H1 (cell line): ENCODE data around the gene SARNP. TPM values are rescaled to one million over a fixed set of nuclear protein-coding genes. Genes with fewer than 3 reads are reported as not detected.
A peak's percentile ranks its signal among the peaks of the same experiment; 100 is the strongest.

Experiments
- CTCF ChIA-PET: fragments of 300-600 bp; sonication (Branson Sonifier 250); formaldehyde crosslinking; loops from one replicate; lab custom pipeline; 2021; ENCODE audit not compliant: partially characterized antibody; lab: Charles Lee
- POLR2A ChIA-PET: fragments of 300-600 bp; sonication (Branson Sonifier 250); formaldehyde crosslinking; loops from one replicate; lab custom pipeline; 2021; ENCODE audit warnings: inconsistent platforms; ENCODE audit not compliant: partially characterized antibody; lab: Charles Lee
- DNase-seq, 2 experiments: peaks; one replicate each; pipeline versions ENCODE4 v3.0.0 to v3.0.0-alpha.2; 2010 to 2022; ENCODE audit warnings: low spot score in 2 of 2, low read depth in 1 of 2, mixed read lengths in 1 of 2
- FAIRE-seq: peaks from 2 replicates; lab custom pipeline; 2011; peaks lifted over from hg19 to GRCh38; lab: Jason Lieb, UNC
- H2AFZ ChIP-seq: 2 replicates; pipeline ENCODE4 v1.8.1; 2012; ENCODE audit warnings: low read length, inconsistent platforms
- H2AK5ac ChIP-seq: 2 replicates; pipeline ENCODE4 v1.6.1; 2013; ENCODE audit warnings: low read depth, low read length
- H2BK120ac ChIP-seq: replicated peaks from 2 replicates; pipeline ENCODE3; 2013; ENCODE audit warnings: low read depth, low read length, inconsistent platforms
- H2BK12ac ChIP-seq: 2 replicates; pipeline ENCODE4 v1.6.1; 2013; ENCODE audit warnings: low read depth, low read length
- H2BK15ac ChIP-seq: 2 replicates; pipeline ENCODE4 v1.6.1; 2013; ENCODE audit warnings: low read length
- H2BK20ac ChIP-seq: 2 replicates; pipeline ENCODE4 v1.6.1; 2013; ENCODE audit warnings: low read length
- H2BK5ac ChIP-seq: 2 replicates; pipeline ENCODE4 v1.6.1; 2013; ENCODE audit warnings: low read depth, low read length
- H3K14ac ChIP-seq: 2 replicates; pipeline ENCODE4 v1.6.1; 2013; ENCODE audit warnings: inconsistent platforms; ENCODE audit not compliant: insufficient read length
- H3K18ac ChIP-seq: 2 replicates; pipeline ENCODE4 v1.6.1; 2013; ENCODE audit warnings: low read length; ENCODE audit errors: extremely low read depth
- H3K23ac ChIP-seq: 2 replicates; pipeline ENCODE4 v1.6.1; 2013; ENCODE audit warnings: inconsistent platforms; ENCODE audit not compliant: insufficient read length
- H3K23me2 ChIP-seq: 2 replicates; pipeline ENCODE4 v1.6.1; 2013; ENCODE audit warnings: low read depth, low read length
- H3K27ac ChIP-seq: 2 replicates; pipeline ENCODE4 v1.6.1; 2011; ENCODE audit warnings: low read depth, low read length, inconsistent platforms
- H3K27me3 ChIP-seq, 4 experiments: replicated peaks in 1 of 4; 1 replicate in 1 of 4; 2 replicates in 3 of 4; pipeline versions ENCODE4 v1.6.1 to v1.8.1; 2011 to 2013; ENCODE audit warnings: low read length in 3 of 4, mild to moderate bottlenecking in 3 of 4, inconsistent platforms in 2 of 4, mixed read lengths in 2 of 4, moderate library complexity in 1 of 4; ENCODE audit not compliant: control insufficient read depth in 3 of 4, insufficient read depth in 3 of 4; ENCODE audit errors: extremely low read depth in 1 of 4
- H3K36me3 ChIP-seq, 4 experiments: 2 replicates each; pipeline versions ENCODE4 v1.6.1 to v1.8.1; 2011 to 2013; ENCODE audit warnings: mild to moderate bottlenecking in 4 of 4, low read length in 3 of 4, moderate library complexity in 2 of 4, control low read depth in 1 of 4, inconsistent platforms in 1 of 4; ENCODE audit not compliant: insufficient read depth in 4 of 4, control insufficient read depth in 2 of 4
- H3K4ac ChIP-seq: replicated peaks from 2 replicates; pipeline ENCODE3; 2013; ENCODE audit warnings: low read length, low read depth, mixed read lengths, inconsistent platforms; ENCODE audit not compliant: insufficient read length
- H3K4me1 ChIP-seq, 4 experiments: replicated peaks in 1 of 4; 1 replicate in 1 of 4; 2 replicates in 3 of 4; pipeline versions ENCODE4 v1.6.1 to v1.8.1; 2011 to 2013; ENCODE audit warnings: low read length in 3 of 4, inconsistent platforms in 2 of 4, mixed read lengths in 1 of 4; ENCODE audit not compliant: insufficient read depth in 4 of 4, control insufficient read depth in 3 of 4
- H3K4me2 ChIP-seq, 2 experiments: 2 replicates each; pipeline versions ENCODE4 v1.6.1 to v1.8.1; 2011 to 2013; ENCODE audit warnings: low read depth in 2 of 2, low read length in 2 of 2, control low read depth in 1 of 2, inconsistent platforms in 1 of 2, mild to moderate bottlenecking in 1 of 2; ENCODE audit not compliant: insufficient read depth in 1 of 2
- H3K4me3 ChIP-seq, 4 experiments: fragments of 200-600, 300-600 bp in 1 of 4; sonication (generic), shearing (Covaris generic), sonication (Bioruptor Twin) in 1 of 4; 2 replicates each; pipeline versions ENCODE4 v1.5.1 to v1.8.1; 2011 to 2016; ENCODE audit warnings: low read length in 4 of 4, low read depth in 3 of 4, control low read depth in 2 of 4, inconsistent platforms in 2 of 4, mild to moderate bottlenecking in 2 of 4, mixed read lengths in 1 of 4, moderate library complexity in 1 of 4; ENCODE audit not compliant: insufficient read depth in 2 of 4; ENCODE audit errors: extremely low read depth in 1 of 4
- H3K56ac ChIP-seq: replicated peaks from 2 replicates; pipeline ENCODE3; 2013; ENCODE audit warnings: low read depth, mild to moderate bottlenecking, mixed read lengths, low read length, inconsistent platforms; ENCODE audit not compliant: insufficient read length
- H3K79me1 ChIP-seq: 2 replicates; pipeline ENCODE4 v1.6.1; 2013; ENCODE audit warnings: low read depth, low read length, control low read depth
- H3K79me2 ChIP-seq, 2 experiments: 2 replicates each; pipeline versions ENCODE4 v1.6.1 to v1.8.1; 2012 to 2013; ENCODE audit warnings: low read length in 2 of 2, mild to moderate bottlenecking in 2 of 2, inconsistent platforms in 1 of 2; ENCODE audit not compliant: insufficient read depth in 2 of 2, control insufficient read depth in 1 of 2
- H3K9ac ChIP-seq, 4 experiments: replicated peaks in 1 of 4; 1 replicate in 1 of 4; 2 replicates in 3 of 4; pipeline versions ENCODE4 v1.6.1 to v1.8.1; 2011 to 2013; ENCODE audit warnings: low read depth in 3 of 4, low read length in 3 of 4, control low read depth in 2 of 4, mild to moderate bottlenecking in 2 of 4, moderate library complexity in 2 of 4, inconsistent platforms in 1 of 4; ENCODE audit errors: extremely low read depth in 1 of 4
- H3K9me3 ChIP-seq, 2 experiments: 2 replicates each; pipeline versions ENCODE4 v1.6.1 to v1.8.1; 2012 to 2013; ENCODE audit warnings: mild to moderate bottlenecking in 2 of 2, moderate library complexity in 2 of 2, control low read depth in 1 of 2, inconsistent platforms in 1 of 2, low read depth in 1 of 2, low read length in 1 of 2, mixed read lengths in 1 of 2; ENCODE audit not compliant: insufficient read depth in 2 of 2
- H4K20me1 ChIP-seq, 2 experiments: replicated peaks in 1 of 2; 2 replicates each; pipeline versions ENCODE3 to v1.8.1; 2011 to 2013; ENCODE audit warnings: inconsistent platforms in 2 of 2, low read length in 2 of 2, mild to moderate bottlenecking in 1 of 2; ENCODE audit not compliant: insufficient read depth in 2 of 2, control insufficient read depth in 1 of 2
- H4K5ac ChIP-seq: 2 replicates; pipeline ENCODE4 v1.6.1; 2013; ENCODE audit warnings: low read length, low read depth, mixed read lengths, inconsistent platforms; ENCODE audit not compliant: insufficient read length
- H4K8ac ChIP-seq: 2 replicates; pipeline ENCODE4 v1.8.0; 2013; ENCODE audit warnings: mild to moderate bottlenecking, moderate library complexity, low read length, inconsistent platforms; ENCODE audit not compliant: insufficient read depth; ENCODE audit errors: extremely low read depth
- H4K91ac ChIP-seq: replicated peaks from 2 replicates; pipeline ENCODE3; 2013; ENCODE audit warnings: low read length, mixed read lengths, inconsistent platforms; ENCODE audit not compliant: insufficient read length
- ASH2L ChIP-seq: fragments of 200-600, 300-600 bp; sonication (generic); IDR thresholded peaks from one replicate; pipeline ENCODE4 v1.7.1; 2017; ENCODE audit warnings: low read length
- JUND ChIP-seq: IDR thresholded peaks from 2 replicates; pipeline ENCODE4 v1.6.1; 2011; ENCODE audit warnings: mild to moderate bottlenecking, improper control_type of control experiment, low read length
- RFX5 ChIP-seq: IDR thresholded peaks from 2 replicates; pipeline ENCODE4 v1.6.1; 2011; ENCODE audit warnings: low read depth, low read length, improper control_type of control experiment, borderline replicate concordance
- SP4 ChIP-seq: IDR thresholded peaks from 2 replicates; pipeline ENCODE4 v1.6.1; 2012; ENCODE audit warnings: low read length, inconsistent platforms
- TAF7 ChIP-seq: optimal IDR thresholded peaks from 2 replicates; pipeline ENCODE3; 2011; ENCODE audit warnings: low read depth, mild to moderate bottlenecking, inconsistent platforms, low read length, moderate library complexity, borderline replicate concordance
- USF2 ChIP-seq: IDR thresholded peaks from 2 replicates; pipeline ENCODE4 v1.6.1; 2011; ENCODE audit warnings: low read length, improper control_type of control experiment
- WGBS, 2 experiments: shearing (Covaris generic) in 1 of 2; methylation state at CpG; one replicate each; pipeline versions ENCODE4 v1.1.6 to v1.1.7; 2013 to 2015; ENCODE audit warnings: low lambda C conversion rate in 2 of 2, mixed read lengths in 2 of 2, inconsistent platforms in 1 of 2, low coverage in 1 of 2, missing lambda C conversion rate in 1 of 2; ENCODE audit not compliant: insufficient replicate concordance in 2 of 2, insufficient coverage in 1 of 2, insufficient read length in 1 of 2; ENCODE audit errors: extremely low coverage in 1 of 2, missing lambda C conversion rate in 1 of 2; 5-methylcytosine and 5-hydroxymethylcytosine counted together
- polyA plus RNA-seq, 7 experiments: library from polyadenylated mRNA; depleted of rRNA in 3 of 7; stranded (reverse) in 5 of 7; unstranded in 2 of 7; fragments of >200 nt in 5 of 7; fragments of 200-250 nt in 2 of 7; gene quantifications; 1 replicate in 5 of 7; 2 replicates in 1 of 7; 4 replicates in 1 of 7; pipeline versions ENCODE4 v1.2.1 to v1.2.3, GENCODE V29; 2011 to 2013; ENCODE audit warnings: missing spikeins in 2 of 7, mixed read lengths in 2 of 7
- total RNA-seq: library from RNA; stranded (reverse); fragmentation: NEBNext Ultra II Directional; extraction: Animal tissue kit (Norgen Biotek cat#: 25700); gene quantifications from 2 replicates; pipeline ENCODE4 v1.2.1, GENCODE V29; 2021

Gene SARNP
- total and polyA plus RNA-seq, 2 of the 8 experiments (the other 6 are each of a cell fraction or from before 2014, with no cell fraction given): 114 to 226 TPM

- Histone ChIP-seq H4K8ac (no peak overlapping the region), H3K36me3 (no peaks in the 10 kb centered on the region), H2BK15ac (0 out of 2 replicates have a peak overlapping the region, but pooled peaks have one; percentile 29), H2BK120ac (no peak overlapping the region), H3K27me3 (no peaks in the 10 kb centered on the region), H3K23ac (no peak overlapping the region), H3K79me2 (no peaks in the 10 kb centered on the region), H3K4me2 (no peak overlapping the region), H3K9me3 (no peaks in the 10 kb centered on the region), H2BK5ac (no peak overlapping the region), H3K56ac (no peak overlapping the region), H4K5ac (no peak overlapping the region), H2AFZ (no peak overlapping the region), H3K14ac (no peak overlapping the region), H3K4me1 (peaks cover 0 to 16% (median 8%) of the 10 kb centered on the region in 4 experiments; a peak in 5 of 7 replicates), H2BK20ac (0 out of 2 replicates have a peak overlapping the region, but pooled peaks have one; percentile 21), H3K23me2 (peaks cover 3% of the 10 kb centered on the region), H3K4me3 (no peak overlapping the region), H4K20me1 (no peaks in the 10 kb centered on the region), H3K9ac (no peak overlapping the region), H2AK5ac (no peak overlapping the region), H3K79me1 (no peaks in the 10 kb centered on the region), H4K91ac (no peak overlapping the region), H3K4ac (peak overlapping the region; percentile 87), H2BK12ac (peak overlapping the region; percentile 39; the same call in 1 of the 2 replicates), H3K27ac (no peak overlapping the region), H3K18ac (no peak overlapping the region; the same call in 1 of the 2 replicates)
- FAIRE-seq: no peak
- no peak for DNase-seq
- ChIA-PET CTCF (interaction anchor here (0.9 to 11.1 kb wide), 20 partner anchors 8 to 190 kb away, joined by 3 to 229 read pairs (median 17); partner anchors contain the start of genes BLOC1S1, ITGA7, ORMDL2 and PYM1), POLR2A (interaction anchor here (34.1 kb wide), 1 partner anchor 30 kb away, joined by 809 read pairs; no protein-coding TSS in a partner anchor)
- WGBS, 2 experiments: 95% methylated on average over 2 of the region's 3 CpGs; no CpG with 5 or more reads in 1 of the 2 experiments
- TF ChIP-seq ASH2L (no peak), RFX5 (no peak), USF2 (no peak), TAF7 (no peak), SP4 (no peak), JUND (no peak)
These were observed 81.4 kb downstream of the SARNP start for GRCh38 chr12:55736076-55736475.
